GM21381 (cell line): ENCODE data around the gene MSANTD1.
"Not testable (repeated sequence)": the region's sequence is repeated elsewhere in the genome, so short reads cannot be mapped to it uniquely, and the experiment has no call there.

Experiments
- ATAC-seq: cut with Tn5 transposase; IDR thresholded peaks from one replicate; pipeline ENCODE4 v1.9.1; 2021; ENCODE audit warnings: mild to moderate bottlenecking, moderate library complexity; ENCODE audit not compliant: unreplicated experiment

Gene MSANTD1

DNA sequence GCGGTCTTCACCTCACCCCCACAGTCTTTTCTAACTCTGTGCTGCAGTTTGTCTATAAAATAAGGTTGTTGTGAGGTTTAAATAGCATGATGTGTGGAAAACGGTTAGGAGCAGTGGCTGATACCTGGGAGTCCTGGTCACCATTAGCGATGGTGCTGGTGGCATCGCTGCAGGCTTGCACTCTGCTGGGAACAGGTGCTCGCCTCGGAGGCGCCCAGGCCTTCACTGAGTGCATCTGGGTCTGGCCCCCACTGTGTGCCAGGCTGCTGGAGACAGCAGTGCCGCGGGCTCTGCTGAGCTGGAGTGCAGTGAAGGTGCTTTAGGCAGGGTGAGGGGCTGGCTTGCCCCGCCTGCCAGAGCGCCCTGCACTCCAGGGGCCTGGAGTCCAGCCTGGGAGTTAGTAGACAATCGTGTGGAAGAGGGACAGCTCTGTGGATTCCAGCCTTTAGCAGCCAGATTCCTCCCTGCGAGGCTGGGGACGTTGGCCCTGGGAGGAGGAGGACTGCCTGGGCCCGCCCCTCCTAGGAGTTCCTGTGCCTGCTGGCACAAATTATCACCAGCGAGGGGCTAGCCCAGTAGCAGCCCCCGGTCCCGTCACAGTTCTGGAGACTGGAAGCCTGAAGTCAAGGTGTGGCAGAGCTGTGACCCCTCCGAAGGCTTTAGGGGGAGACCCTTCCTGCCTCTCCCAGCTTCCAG lies 51.2 kb downstream of the MSANTD1 start:
- ATAC-seq: no peak

DNA sequence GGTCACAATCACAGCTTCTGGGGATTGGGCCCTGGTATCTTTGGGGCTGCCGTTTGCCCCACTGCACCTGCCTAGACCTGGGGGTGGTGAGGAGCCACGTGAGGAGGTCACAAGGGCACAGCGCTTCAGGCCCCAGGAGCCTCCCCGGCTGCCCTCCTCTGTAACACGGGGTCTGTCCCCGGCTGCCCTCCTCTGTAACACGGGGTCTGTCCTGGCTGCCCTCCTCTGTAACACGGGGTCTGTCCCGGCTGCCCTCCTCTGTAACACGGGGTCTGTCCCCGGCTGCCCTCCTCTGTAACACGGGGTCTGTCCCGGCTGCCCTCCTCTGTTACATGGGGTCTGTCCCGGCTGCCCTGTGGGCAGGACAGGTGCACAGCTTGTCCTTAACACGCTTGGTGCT lies 51.9 kb downstream of the MSANTD1 start:
- ATAC-seq: not testable (repeated sequence)

DNA sequence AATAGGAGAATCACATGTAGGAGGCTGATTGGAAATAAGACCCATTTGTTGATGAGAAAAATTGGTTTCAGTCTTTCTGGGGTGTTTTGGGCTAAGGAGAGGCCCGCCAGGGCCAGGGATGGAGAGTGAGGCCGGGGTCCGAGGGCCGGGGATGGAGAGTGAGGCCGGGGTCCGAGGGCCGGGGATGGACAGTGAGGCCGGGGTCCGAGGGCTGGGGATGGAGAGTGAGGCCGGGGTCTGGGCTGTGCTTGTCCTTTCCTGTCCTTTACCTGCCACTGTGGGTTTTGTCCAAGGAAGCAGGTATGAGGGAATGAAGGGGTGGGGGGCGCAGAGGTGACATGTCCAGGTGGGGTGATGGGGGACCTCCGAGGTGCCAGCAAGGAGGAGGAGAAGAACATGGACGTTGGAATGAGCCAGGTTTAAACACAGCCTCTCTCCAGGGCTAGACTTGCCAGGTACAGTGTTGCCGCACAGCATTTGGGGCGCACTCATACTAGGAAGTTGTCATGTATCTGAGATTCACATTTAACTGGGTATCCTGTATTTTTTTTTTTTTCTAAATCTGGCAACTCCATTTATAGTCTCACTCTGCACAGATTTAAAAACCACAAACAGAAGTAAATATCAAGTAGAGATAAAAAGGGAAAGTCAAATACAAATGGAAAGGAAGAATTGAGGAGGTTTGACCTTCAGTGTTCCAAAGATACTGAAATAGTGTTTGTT lies 52.7 kb downstream of the MSANTD1 start:
- ATAC-seq: no peak

DNA sequence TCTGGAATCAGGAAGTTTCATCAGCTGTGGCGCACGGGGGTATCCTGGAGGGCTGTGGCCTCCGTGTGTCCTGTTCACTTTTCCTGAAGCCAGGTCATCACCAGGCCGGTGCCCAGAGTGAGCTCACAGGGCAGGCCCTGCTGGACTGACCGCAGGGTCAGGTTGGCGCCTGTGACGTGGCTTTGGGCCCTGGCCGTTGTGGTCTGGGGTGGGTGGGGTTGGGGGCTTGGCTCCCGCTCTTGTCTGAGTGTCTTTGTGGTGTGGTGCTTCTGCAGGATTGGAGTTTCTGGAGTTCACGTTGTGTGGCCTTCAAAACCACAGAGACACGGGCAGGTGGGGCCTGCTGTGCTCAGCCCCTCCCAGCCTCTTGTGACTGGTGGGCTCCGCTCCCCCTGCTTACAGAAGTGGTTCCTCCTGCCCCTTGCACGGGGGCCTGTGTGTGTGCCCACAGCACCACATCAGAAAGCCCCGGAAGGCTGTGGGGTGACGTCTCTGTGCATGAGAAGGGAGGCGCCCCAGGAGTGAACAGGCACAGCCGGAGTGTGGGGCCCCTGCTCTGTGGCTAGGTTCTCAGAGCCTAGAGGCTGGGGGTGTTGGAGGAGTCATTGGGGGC lies 53.3 kb downstream of the MSANTD1 start:
- ATAC-seq: no peak

DNA sequence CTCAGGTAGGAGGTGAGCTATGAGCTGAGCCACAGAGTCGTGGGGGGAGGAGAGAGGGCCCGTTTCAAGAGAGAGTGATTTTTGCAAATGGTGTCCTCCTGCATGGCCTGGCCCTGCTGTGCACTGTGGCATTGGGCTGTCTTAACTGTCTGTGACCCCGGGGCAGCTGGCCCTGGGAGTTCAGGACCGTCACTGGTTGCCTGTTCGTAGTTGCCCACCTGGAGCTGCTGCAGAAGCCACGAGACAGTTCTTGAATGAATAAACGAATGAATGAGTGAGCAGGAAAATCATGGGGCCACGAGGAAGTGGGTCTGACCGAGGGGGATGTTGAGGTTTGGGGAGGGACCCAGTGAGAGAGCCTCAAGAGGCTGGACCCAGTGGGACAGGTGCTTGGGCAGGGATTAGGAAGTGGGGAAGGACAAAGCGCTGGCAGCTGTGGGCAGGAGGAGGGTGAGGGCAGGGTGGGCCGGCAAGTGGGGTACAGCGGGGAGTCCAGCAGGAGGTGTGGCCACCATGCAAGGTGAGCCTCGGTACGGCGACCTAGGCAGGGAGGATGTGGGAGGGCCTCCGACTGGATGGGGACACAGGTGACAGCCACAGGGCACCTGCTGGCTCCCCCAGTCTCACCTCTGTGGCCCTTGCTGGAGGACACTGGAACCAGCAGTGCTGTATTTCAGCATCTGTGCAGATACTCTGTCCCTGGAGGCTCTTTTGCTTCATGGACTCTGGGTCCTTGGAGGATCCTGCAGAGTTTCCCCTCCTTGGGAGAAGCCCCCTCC lies 54.0 kb downstream of the MSANTD1 start:
- no peak for ATAC-seq

DNA sequence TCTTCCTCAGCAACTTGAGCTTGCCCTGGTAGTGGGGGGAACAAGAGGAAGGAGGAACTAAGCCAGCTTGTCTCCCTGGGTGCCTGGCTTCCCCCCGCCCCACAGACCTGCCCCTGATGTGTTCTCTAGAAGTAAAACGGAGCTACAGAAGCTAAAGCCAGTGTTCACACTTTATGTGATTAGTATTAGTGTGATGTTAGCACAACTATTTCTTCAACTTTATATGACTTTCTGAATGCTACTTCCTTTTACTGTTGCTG lies 54.5 kb downstream of the MSANTD1 start:
- ATAC-seq: no peak

DNA sequence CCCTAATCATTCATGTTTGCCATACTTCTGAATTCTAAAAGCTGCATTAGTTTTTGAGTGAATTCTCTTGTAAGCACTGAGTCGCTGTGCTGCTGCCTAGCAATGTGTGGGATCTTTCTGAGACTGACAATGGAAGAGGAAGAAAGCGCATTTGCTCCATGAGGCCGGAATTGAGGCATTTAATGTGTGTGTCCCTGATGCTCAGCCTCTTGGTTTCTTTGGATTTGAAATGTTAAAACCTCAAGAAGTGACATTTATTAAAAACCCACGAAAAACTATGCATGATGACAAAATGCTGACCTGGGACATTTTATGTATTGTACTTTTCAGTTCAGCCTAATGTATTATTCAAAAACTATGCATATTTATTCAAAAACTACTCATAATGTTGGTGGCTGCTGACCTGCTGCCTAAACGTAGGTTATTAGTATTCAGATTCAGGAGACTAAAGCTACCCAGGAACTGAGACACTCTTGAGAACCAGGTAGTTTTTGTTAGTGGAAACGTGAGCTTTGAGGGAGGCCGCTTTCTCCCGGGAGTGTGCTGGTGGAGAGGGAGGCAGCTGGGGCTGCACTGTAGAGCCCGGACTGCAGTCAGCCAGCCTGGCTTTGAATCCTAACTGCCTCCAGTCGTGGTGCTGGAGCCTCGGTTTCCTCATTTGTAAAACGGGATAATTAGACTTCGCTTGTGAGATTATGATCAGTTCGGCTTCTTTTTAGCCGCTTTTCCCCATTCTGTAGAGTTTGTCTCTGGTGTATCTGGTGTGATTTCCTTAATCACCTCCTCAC lies 55.2 kb downstream of the MSANTD1 start:
- ATAC-seq: no peak

DNA sequence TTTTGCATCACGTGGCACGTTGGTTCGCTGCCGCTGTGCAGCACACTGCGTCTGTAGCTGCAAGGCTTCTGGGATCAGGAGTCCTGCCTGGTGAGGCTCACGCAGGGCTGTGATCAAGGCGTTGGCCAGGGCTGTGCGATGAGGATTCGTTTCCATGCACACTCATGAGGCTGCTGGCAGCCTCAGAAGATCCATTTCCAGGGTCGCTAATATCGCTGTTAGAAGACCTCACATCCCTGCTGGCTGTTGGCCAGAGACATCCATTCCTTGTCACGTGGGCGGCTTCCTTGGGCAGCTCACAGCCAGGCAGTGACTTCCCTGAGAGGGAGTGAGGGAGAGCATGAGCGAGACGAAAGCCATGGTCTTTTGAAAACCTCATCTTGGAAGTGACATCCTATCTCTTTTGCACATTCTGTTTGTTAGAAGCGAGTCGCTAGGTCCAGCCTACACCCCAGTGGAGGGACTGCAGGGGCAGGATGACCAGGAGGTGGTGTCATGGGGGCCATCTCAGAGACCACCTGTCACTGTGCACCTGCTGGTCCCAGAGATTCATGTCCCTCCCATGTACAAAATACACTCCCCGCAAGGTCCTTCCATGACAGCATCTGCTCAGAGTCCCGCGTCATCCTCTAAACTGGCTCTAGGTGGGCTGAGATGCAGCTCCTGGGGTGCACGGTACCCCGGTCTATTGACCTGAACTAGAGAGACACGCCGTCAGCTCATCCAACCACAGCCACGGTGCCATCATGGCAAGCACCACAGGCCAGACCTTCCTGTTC lies 56.1 kb downstream of the MSANTD1 start:
- ATAC-seq: no peak

DNA sequence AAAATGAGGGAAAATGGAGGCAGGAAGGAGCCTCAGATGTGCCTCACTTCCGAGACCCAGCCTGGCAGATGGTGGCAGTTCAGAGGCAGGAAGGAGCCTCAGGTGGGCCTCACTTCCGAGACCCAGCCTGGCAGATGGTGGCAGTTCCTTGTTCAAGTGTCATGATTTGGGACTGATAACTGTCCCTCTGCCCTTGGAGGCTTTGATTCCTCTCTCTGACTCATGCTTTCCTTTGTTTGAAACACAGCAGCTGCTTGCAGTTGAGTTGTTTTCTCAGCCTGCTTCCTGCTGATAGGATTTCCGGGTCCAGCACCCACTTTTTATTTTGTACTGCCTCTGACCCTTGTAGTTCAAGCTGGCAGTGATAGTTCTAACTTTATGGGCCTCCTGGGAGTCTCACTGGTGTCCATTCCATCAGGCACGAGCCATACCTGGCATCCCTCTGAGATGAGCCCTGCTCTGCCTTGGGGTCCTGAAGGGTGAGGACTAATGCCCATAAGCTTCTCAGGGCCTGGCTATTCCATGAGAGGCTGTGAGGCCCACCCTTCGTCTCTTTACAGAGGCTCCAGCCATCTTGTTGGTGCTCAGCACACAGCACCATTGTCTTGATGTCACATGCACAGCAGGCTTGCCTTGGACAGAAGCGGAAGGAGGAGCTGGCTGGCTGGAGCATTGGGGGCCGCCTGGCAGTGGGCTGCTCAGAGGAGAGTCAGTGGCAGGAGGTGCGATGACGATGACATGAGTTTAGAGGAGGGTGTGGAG lies 56.8 kb downstream of the MSANTD1 start:
- no peak for ATAC-seq
